ENCODE data around the gene PPP3CA. TPM values are rescaled to one million over a fixed set of nuclear protein-coding genes. Genes with fewer than 3 reads are reported as not detected.
A peak's percentile ranks its signal among the peaks of the same experiment; 100 is the strongest.
"Not testable (repeated sequence)": the region's sequence is repeated elsewhere in the genome, so short reads cannot be mapped to it uniquely, and the experiment has no call there.

PPP3CA gene
- total RNA-seq, 2 donors from 2014 or later: 42.6 to 50.2 TPM

DNA sequence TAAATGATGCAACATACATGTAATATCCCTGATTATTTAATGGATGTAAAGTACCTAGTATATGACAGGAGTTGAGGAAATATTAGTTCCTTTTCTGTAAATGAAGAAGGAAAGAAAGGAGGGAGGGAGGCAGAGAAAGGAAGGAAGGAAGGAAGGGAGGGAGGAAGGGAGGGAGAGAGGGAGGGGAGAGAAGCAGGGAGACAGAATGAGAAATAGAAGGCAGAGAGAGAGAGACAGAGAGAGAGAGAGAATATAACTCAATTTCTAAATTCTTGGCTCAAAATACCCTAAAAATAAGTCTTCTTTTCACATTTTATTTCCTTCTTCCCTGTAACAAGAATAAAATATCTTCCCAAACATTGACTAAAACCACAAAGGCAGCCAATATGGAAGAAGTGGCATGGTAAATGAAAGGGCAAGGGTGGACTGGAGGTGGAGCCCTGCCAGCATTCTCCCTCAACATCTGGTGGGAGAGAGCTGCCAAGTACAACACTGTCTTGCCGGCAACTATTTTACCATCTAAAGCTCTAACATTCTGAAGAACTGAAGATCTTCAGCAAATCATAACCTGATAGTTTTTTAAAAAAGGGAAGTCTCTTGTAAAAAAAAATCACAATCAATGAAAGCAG is 245.1 kb downstream of the PPP3CA start:
- ATAC-seq: no peak
- Mint-ChIP-seq H3K9me3 (no peaks in the 10 kb centered on the region), H3K27ac (peak overlapping the region in 1 of 2 donors; percentile 79), H3K36me3 (peaks cover 6% of the 10 kb centered on the region), H3K27me3 (no peaks in the 10 kb centered on the region), H3K4me1 (ENCODE audit: low read depth in 2 of 2) (peaks cover 28 to 34% of the 10 kb centered on the region in 2 donors), H3K4me3 (no peak overlapping the region)
- DNase-seq (ENCODE audit: low spot score): no peak

DNA sequence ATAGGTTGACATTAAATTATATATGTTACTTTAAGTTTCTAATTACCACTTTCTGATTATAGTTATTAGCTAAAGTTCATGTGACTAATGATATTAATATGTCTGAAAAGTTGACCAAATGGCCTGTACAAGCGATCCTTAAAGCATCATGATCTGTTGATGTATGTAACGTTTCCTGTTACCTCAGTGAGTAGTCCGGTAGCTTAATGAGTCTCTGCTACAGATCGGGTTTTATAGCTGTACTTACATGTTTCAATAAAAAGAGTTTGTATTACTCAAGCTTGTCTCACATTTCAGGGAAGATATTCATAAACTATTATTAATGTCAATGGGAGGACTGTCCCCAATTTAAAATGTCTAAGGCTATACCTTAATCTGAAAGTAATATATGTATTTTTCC is 246.3 kb downstream of the PPP3CA start:
- Mint-ChIP-seq H3K36me3 (peaks cover 2% of the 10 kb centered on the region), H3K9me3 (no peaks in the 10 kb centered on the region), H3K27ac (no peak overlapping the region), H3K4me3 (no peak overlapping the region), H3K4me1 (ENCODE audit: low read depth in 2 of 2) (peaks cover 24 to 26% of the 10 kb centered on the region in 2 donors), H3K27me3 (no peaks in the 10 kb centered on the region)
- ATAC-seq (no peak), DNase-seq (ENCODE audit: low spot score) (no peak)

DNA sequence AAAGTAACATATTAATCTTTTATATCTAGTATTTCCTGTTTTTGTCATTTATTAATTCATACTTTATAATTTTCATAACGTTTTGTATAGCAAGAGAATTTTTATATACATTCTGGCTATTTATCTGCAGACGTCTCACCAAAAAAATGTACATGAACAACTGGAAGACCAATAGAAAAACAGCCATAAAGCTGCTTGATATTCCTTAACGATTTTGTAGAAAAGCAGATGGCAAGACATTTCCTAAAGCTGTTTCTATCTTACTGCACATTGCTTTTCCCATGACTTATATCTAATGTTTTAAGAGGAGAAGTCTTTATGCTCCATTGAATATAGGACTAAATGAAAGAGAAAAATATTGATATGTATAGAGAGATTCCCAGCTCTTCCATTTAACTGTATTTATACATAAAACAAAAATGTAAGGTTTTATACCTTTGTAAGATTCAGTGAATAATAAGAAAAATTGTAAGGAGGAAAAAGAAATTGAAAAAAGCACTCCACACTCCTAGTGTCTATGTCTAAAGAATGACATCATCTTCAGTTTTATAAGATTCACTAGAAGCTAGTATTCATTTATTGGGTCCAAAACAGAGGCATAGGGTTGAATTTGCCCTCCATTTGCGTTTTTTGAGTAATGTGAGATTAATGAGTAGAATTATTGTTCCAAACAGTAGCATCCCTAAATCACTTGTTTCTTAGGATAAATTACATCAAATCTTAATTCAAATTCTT is 248.5 kb downstream of the PPP3CA start:
- H3K27me3 Mint-ChIP-seq: no peaks in the 10 kb centered on the region
- H3K4me3 Mint-ChIP-seq: no peak overlapping the region
- H3K9me3 Mint-ChIP-seq: no peaks in the 10 kb centered on the region
- H3K36me3 Mint-ChIP-seq: peaks cover 4% of the 10 kb centered on the region
- DNase-seq (ENCODE audit: low spot score): no peak
- peaks cover 14 to 19% of the 10 kb centered on the region in 2 donors for H3K4me1 Mint-ChIP-seq (ENCODE audit: low read depth in 2 of 2)
- ATAC-seq: no peak
- H3K27ac Mint-ChIP-seq: no peak overlapping the region

DNA sequence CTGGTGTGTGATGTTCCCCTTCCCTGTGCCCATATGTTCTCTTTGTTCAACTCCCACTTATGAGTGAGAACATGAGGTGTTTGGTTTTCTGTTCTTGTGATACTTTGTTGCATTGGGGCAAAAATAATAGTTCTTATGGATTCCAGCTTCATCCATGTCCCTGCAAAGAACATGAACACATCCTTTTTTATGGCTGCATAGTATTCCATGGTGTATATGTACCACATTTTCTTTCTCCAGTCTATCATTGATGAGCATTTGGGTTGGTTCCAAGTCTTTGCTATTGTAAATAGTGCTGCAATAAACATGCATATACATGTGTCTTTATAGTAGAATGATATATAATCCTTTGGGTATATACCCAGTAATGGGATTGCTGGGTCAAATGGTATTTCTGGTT is 254.7 kb downstream of the PPP3CA start:
- ATAC-seq; H3K4me3 Mint-ChIP-seq; H3K9me3 Mint-ChIP-seq; H3K27ac Mint-ChIP-seq; DNase-seq (ENCODE audit: low spot score); H3K27me3 Mint-ChIP-seq: not testable (repeated sequence)
- Mint-ChIP-seq H3K36me3 (peaks cover 14% of the 10 kb centered on the region), H3K4me1 (ENCODE audit: low read depth in 2 of 2) (peaks cover 6 to 11% of the 10 kb centered on the region in 2 donors)

DNA sequence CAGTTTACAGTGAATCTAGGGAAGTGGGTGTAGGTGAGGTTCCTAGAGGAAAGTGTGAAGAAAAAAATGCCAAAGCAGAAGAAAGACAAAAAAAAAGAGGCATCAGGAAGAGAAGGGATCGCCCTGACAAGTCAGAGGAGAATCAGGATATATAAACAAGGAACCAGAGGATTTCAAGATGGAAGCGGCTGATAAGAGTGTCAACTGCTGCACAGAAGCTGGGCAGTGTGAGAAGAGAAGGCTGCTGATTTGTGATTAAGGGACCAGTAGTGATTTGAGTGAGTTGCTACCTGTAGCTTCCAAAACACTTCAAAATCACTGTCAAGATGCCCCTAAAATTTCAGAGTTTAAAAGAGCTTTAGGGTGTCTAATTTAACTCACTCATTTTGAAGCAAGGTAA is 258.2 kb downstream of the PPP3CA start:
- Mint-ChIP-seq H3K9me3 (no peaks in the 10 kb centered on the region), H3K36me3 (peaks cover 13% of the 10 kb centered on the region), H3K4me3 (no peak overlapping the region), H3K27ac (no peak overlapping the region), H3K27me3 (no peaks in the 10 kb centered on the region), H3K4me1 (ENCODE audit: low read depth in 2 of 2) (peaks cover 5 to 14% of the 10 kb centered on the region in 2 donors)
- ATAC-seq: no peak
- DNase-seq (ENCODE audit: low spot score): no peak

DNA sequence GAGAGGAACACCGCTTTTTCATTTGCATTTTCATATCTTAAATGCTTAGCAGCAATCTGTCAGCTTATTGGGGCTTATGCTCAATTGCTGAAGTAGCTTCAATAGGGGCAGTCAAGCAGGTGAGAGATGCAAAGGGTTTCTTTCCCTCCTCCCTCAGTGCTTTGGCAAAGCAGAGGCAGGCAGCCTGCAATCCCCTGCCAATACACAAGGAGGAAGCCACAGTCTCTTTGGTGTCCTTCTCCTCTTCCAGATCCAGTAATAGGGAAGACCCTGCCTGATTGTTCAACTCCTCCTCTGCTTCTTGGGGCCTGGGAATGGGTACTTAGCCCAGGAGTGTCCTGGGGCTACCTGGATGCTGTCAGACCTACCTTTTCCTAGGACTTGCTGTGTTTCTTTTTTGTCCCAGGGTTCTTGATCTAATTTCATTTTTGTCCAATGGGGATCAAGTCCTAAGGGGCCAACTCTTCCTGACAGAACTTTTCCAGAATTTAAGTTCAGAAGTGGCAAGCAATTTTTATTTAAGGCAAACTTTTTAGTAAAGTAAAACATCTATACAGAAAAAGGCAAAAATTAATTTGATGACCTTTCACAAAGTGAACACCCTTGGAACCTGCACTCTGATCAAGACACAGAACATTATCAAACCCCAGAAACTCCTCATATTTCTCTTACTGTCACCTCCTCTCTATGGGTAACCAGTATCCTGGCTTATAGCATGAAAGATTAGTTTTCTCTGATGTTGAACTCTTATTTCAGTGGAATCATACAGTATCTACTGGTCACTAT is 260.3 kb downstream of the PPP3CA start:
- no peak for ATAC-seq
- DNase-seq (ENCODE audit: low spot score): no peak
- Mint-ChIP-seq H3K4me3 (no peak overlapping the region), H3K4me1 (ENCODE audit: low read depth in 2 of 2) (peaks cover 0 to 10% of the 10 kb centered on the region in 2 donors), H3K36me3 (peaks cover 5% of the 10 kb centered on the region), H3K9me3 (no peaks in the 10 kb centered on the region), H3K27ac (no peak overlapping the region), H3K27me3 (no peaks in the 10 kb centered on the region)

DNA sequence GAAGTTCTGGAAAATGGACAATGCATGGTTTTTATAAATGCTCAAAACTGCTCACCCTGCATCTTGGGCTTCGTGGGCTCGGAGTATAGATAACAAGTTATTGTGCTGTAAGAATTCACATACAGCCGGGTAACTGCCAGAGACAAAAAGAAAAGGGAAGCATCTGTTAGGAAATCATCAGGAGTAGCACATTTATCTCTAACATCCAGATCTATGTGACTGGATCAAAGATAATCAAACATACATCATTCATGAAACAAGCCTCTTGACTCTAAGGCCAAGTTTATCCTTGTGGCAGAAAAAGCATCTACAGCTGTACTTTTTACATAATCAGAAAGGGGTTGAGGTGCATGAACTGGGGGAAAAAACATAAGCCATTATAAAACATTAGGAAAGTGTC is 264.2 kb downstream of the PPP3CA start:
- no peaks in the 10 kb centered on the region for H3K27me3 Mint-ChIP-seq

DNA sequence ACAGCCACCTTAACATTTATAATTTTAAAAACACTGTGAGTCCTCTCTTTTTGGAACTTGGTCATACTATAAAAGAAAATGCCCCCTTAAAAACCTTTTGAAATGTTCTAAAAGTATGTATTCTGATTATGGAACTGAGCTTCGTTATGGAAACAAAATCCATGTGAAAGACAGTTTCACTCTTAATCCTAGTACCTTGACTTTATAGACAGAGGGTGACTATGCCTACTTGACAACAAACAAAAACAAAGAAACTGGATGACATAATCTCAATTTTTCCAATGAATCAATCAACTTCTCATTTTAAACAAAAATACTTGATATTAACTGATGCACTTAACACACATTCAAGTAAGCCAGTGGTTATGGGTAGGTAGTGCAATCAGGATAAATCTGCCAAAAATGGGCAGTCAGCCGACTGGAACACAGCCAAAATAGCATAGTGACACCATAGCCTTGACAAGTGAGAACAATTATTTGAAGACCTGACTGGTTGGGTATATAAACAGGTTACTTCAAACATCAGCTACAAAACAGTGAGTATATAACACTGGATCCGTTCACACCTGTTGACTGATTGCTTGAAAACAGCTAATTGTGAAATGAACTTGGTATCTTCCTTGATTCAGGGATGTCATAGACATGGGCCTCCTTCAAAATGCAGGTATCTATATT is 265.5 kb downstream of the PPP3CA start:
- no peak overlapping the region for H3K27ac Mint-ChIP-seq
- no peak for ATAC-seq
- peaks cover 0 to 4% of the 10 kb centered on the region in 2 donors for H3K4me1 Mint-ChIP-seq (ENCODE audit: low read depth in 2 of 2)
- peaks cover 5% of the 10 kb centered on the region for H3K36me3 Mint-ChIP-seq
- no peak overlapping the region for H3K4me3 Mint-ChIP-seq
- no peaks in the 10 kb centered on the region for H3K27me3 Mint-ChIP-seq
- H3K9me3 Mint-ChIP-seq: no peaks in the 10 kb centered on the region
- no peak for DNase-seq (ENCODE audit: low spot score)

More for the DNA sequence above, 264.2 kb downstream of the PPP3CA start:
- no peak for ATAC-seq
- no peak overlapping the region for H3K27ac Mint-ChIP-seq
- peaks cover 0 to 4% of the 10 kb centered on the region in 2 donors for H3K4me1 Mint-ChIP-seq (ENCODE audit: low read depth in 2 of 2)
- H3K36me3 Mint-ChIP-seq: peaks cover 5% of the 10 kb centered on the region
- DNase-seq (ENCODE audit: low spot score): no peak
- H3K9me3 Mint-ChIP-seq: no peaks in the 10 kb centered on the region
- no peak overlapping the region for H3K4me3 Mint-ChIP-seq

DNA sequence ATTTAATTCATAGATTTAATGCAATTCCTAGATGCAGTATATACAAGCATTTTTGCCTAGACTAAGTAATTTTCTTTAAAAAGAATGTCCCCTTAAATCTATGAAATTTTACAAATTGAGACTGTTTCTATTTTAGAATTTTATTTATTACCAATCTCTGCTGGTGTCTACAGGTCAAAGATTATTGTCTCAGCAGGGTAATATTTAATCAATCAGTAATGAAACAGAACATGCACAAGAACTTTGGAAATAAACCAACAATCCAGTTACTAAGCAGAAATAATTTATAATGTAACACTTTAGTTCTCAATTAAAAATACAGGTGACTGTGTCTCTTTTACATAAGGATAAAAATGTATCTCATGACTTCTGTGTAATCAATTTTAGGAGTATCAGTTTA is 266.2 kb downstream of the PPP3CA start:
- DNase-seq (ENCODE audit: low spot score): no peak
- no peaks in the 10 kb centered on the region for H3K9me3 Mint-ChIP-seq
- no peak overlapping the region for H3K4me3 Mint-ChIP-seq
- H3K36me3 Mint-ChIP-seq: peaks cover 5% of the 10 kb centered on the region
- ATAC-seq: no peak
- no peak overlapping the region for H3K27ac Mint-ChIP-seq
- no peaks in the 10 kb centered on the region for H3K27me3 Mint-ChIP-seq
- H3K4me1 Mint-ChIP-seq (ENCODE audit: low read depth in 2 of 2): peaks cover 0 to 4% of the 10 kb centered on the region in 2 donors

DNA sequence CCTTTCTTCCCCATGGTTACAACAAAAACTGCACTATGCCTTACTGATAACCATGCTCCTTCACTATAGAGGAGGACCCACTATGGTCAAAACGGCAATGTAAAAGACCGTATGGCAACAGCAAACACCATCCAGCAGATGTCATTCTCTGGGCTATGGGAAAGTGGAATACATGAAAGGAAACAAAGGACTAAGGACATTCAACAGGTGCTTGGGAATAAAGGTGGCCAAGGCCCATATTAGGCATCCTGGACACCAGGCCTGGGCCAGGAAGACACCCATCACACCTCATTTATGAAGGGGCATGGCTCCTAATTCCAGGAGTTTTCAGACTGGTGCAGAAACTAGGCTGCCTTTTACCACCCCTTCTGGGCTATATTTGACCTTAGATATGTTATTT is 268.4 kb downstream of the PPP3CA start:
- Mint-ChIP-seq H3K9me3 (no peaks in the 10 kb centered on the region), H3K4me3 (no peak overlapping the region), H3K36me3 (peaks cover 5% of the 10 kb centered on the region), H3K27me3 (no peaks in the 10 kb centered on the region), H3K4me1 (ENCODE audit: low read depth in 2 of 2) (peaks cover 6% of the 10 kb centered on the region in 2 donors), H3K27ac (no peak overlapping the region)
- ATAC-seq (no peak), DNase-seq (ENCODE audit: low spot score) (no peak)

DNA sequence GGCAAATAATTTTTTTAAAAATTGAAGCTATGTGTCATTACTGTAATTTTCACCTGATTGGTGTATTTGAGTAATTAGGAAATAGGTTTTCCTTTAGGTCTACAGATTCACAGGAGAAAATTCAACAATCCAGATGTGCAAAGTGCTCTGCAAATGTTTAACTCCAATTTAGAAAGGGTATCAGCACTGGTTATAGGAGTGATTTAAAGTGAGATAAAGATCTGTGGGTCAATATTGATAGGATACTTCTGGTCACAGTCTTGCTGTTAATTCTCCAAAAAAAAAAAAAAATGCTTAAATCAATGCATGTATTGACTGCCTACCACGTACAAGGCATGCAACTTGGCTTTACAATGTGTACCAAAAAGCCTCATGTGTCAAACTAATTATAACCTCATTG is 271.3 kb downstream of the PPP3CA start:
- Mint-ChIP-seq H3K9me3 (no peaks in the 10 kb centered on the region), H3K4me3 (no peak overlapping the region), H3K27me3 (no peaks in the 10 kb centered on the region), H3K4me1 (ENCODE audit: low read depth in 2 of 2) (peaks cover 6% of the 10 kb centered on the region in 2 donors), H3K36me3 (no peaks in the 10 kb centered on the region), H3K27ac (no peak overlapping the region)
- ATAC-seq: no peak
- DNase-seq (ENCODE audit: low spot score): no peak

DNA sequence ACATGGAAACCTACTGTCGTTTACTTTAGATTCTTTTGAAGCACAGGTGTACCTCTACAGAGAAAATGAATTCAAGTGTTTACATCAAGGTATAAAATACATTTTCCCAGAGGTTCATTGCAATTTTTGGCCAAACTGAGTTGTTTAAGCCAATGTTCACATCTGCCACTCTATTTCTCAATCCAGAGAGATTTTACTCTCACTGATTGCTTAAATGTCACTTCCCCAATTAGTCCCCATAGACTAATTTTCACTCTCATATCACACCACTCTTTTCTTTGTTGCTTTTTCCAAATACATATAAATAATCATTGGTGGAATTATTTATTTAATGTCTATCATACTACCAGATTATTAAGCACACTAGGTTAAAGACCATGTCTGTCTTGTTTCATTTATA is 271.8 kb downstream of the PPP3CA start:
- Mint-ChIP-seq H3K9me3 (no peaks in the 10 kb centered on the region), H3K27ac (no peak overlapping the region), H3K27me3 (no peaks in the 10 kb centered on the region), H3K36me3 (no peaks in the 10 kb centered on the region), H3K4me1 (ENCODE audit: low read depth in 2 of 2) (peaks cover 6% of the 10 kb centered on the region in 2 donors), H3K4me3 (no peak overlapping the region)
- DNase-seq (ENCODE audit: low spot score) (no peak), ATAC-seq (no peak)

DNA sequence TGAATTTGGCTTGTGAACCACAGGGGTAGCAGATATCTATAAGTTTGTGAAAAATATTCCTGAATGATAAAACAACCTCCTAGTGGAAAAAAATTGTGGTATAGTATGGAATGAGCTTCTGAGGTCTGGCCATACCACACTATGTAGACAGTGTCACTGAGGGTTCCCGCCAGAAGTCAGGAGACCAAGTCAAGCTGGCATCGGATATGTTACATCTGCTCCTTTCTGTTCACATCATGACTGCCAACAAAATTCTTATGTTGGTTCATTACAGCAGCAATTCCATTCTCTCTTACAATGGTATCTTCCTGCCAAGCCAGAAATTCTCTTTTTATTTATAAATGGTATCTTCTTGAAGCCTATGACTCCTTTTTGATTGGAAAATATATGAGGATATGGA is 273.0 kb downstream of the PPP3CA start:
- H3K4me3 Mint-ChIP-seq: no peak overlapping the region
- no peaks in the 10 kb centered on the region for H3K36me3 Mint-ChIP-seq
- no peak overlapping the region for H3K27ac Mint-ChIP-seq
- H3K9me3 Mint-ChIP-seq: no peaks in the 10 kb centered on the region
- ATAC-seq (no peak), DNase-seq (ENCODE audit: low spot score) (no peak)
- H3K27me3 Mint-ChIP-seq: no peaks in the 10 kb centered on the region
- peaks cover 6% of the 10 kb centered on the region in 2 donors for H3K4me1 Mint-ChIP-seq (ENCODE audit: low read depth in 2 of 2)

Data from natural killer cell treated with Interleukin-12 subunit alpha and Interleukin-12 subunit beta and Interleukin-15 and Interleukin-18, amount 100 ng/mL, for 72 hours (primary cell).